ENCODE results near the gene OTOA. TPM values are rescaled to one million over a fixed set of nuclear protein-coding genes. Genes with fewer than 3 reads are reported as not detected.

OTOA gene
- total RNA-seq, 1 donor from 2014 or later = 0.08 TPM

DNA sequence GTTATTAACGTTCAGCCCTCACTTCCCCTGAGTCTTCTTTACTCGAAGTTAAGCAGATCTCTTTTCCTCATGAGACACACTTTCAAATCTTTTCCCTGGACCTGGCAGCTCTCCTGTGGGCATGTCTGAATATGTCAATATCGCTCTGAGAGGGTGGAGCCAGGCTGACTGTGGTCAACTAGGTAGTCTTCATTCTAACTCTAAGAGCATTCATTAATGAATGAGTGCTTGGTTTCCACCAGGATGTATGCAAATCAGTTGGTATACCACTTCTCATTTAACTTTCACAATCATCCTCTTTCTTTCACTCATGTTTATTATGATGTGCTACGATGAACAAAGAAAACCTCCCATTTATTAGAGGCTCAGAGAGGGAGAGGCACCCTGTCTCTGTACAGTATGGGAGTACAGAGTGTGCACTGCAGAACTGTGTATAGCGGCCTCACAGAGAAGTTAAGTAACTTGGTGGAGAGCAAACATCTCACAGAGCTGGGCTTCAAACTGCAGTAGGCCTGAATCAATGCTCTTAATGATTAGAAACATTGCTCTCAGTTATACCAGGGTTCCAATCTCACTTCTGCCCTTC, 39.9 kb downstream of the OTOA start:
- Mint-ChIP-seq H3K4me3 (ENCODE audit: unreplicated experiment) (no peak overlapping the region), H3K36me3 (ENCODE audit: unreplicated experiment) (no peaks in the 10 kb centered on the region), H3K27me3 (ENCODE audit: unreplicated experiment) (peaks cover 15% of the 10 kb centered on the region), H3K4me1 (ENCODE audit: unreplicated experiment) (no peaks in the 10 kb centered on the region), H3K27ac (ENCODE audit: unreplicated experiment) (no peak overlapping the region), H3K9me3 (ENCODE audit: unreplicated experiment) (no peaks in the 10 kb centered on the region)
- DNase-seq (ENCODE audit: extremely low spot score, unreplicated experiment) = no peak
- TF ChIP-seq, protein P1, sequence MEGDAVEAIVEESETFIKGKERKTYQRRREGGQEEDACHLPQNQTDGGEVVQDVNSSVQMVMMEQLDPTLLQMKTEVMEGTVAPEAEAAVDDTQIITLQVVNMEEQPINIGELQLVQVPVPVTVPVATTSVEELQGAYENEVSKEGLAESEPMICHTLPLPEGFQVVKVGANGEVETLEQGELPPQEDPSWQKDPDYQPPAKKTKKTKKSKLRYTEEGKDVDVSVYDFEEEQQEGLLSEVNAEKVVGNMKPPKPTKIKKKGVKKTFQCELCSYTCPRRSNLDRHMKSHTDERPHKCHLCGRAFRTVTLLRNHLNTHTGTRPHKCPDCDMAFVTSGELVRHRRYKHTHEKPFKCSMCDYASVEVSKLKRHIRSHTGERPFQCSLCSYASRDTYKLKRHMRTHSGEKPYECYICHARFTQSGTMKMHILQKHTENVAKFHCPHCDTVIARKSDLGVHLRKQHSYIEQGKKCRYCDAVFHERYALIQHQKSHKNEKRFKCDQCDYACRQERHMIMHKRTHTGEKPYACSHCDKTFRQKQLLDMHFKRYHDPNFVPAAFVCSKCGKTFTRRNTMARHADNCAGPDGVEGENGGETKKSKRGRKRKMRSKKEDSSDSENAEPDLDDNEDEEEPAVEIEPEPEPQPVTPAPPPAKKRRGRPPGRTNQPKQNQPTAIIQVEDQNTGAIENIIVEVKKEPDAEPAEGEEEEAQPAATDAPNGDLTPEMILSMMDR (IDR thresholded peaks at IDR 0.05) = no peak

DNA sequence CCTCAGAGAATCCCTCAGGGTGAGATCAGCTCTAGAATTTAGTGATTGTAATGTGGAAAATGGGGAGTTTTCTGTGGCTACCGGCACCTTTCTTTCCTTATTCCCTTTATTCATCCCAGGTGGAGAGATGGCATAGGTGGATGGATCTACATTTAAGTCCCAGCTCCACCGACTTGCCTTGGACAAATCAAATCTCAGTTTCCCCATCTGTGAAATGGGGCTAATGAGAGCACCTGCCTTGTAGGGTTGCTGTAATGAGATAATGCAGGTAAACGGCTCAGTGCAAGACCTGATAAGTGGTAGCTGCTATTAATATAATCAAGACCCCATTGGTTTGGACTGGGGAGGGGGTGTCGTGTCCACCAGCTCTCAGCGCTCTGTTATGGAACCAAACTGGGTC, 40.5 kb downstream of the OTOA start:
- H3K4me3 Mint-ChIP-seq (ENCODE audit: unreplicated experiment) = no peak overlapping the region
- H3K27ac Mint-ChIP-seq (ENCODE audit: unreplicated experiment) = no peak overlapping the region
- H3K36me3 Mint-ChIP-seq (ENCODE audit: unreplicated experiment) = no peaks in the 10 kb centered on the region
- no peaks in the 10 kb centered on the region for H3K9me3 Mint-ChIP-seq (ENCODE audit: unreplicated experiment)
- TF ChIP-seq, protein P1 (IDR thresholded peaks at IDR 0.05) = no peak
- no peaks in the 10 kb centered on the region for H3K4me1 Mint-ChIP-seq (ENCODE audit: unreplicated experiment)
- peaks cover 15% of the 10 kb centered on the region for H3K27me3 Mint-ChIP-seq (ENCODE audit: unreplicated experiment)
- DNase-seq (ENCODE audit: extremely low spot score, unreplicated experiment) = no peak

DNA sequence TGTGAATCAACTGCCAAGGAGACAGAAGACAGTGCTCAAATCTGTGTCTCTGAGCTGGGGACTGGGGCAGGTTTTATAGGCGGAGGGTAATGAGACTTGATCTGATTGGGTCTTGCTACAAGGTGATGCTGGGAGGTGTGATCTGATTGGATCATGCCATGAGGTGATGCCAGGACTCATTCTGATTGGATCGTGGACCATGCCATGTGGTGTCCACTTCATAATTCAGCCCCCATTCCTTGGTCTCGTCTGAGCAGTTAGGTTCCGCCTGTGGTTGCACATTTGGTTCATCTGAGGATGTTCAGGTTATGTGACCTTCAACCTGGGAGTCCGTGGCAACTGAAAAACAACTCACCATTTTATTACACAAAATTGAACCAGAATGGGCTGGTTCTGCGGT, 41.0 kb downstream of the OTOA start:
- TF ChIP-seq, protein P1 (IDR thresholded peaks at IDR 0.05) = no peak
- no peaks in the 10 kb centered on the region for H3K9me3 Mint-ChIP-seq (ENCODE audit: unreplicated experiment)
- H3K36me3 Mint-ChIP-seq (ENCODE audit: unreplicated experiment) = no peaks in the 10 kb centered on the region
- H3K27me3 Mint-ChIP-seq (ENCODE audit: unreplicated experiment) = peaks cover 15% of the 10 kb centered on the region
- H3K4me3 Mint-ChIP-seq (ENCODE audit: unreplicated experiment) = no peak overlapping the region
- DNase-seq (ENCODE audit: extremely low spot score, unreplicated experiment) = no peak
- no peak overlapping the region for H3K27ac Mint-ChIP-seq (ENCODE audit: unreplicated experiment)
- no peaks in the 10 kb centered on the region for H3K4me1 Mint-ChIP-seq (ENCODE audit: unreplicated experiment)

DNA sequence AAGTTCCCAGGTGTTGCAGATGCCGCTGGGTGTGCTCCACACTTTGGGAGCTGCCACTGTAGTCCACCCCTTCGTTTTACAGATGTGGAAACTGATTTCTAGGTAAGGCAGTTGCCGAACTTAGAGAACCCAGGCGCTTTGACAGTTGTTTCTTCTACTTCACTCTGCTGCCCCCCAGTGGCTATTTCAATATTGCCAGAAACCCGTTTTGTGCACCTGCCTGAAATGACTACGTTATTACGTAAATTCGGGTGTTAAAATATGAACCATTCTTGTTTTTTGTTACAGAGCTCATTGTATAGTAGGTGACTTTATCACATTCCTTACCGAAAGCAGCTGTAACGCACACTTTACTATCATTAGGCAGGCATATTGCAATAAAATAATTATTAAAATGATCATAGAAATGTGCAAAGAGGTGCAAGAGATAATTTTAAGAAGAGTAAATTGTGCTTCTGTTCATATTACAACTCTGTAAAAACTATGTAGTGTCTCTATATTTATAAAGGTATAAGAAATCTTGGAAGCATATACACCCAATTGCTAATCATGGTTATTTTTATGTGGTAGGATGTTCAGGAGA, 44.9 kb downstream of the OTOA start:
- no peaks in the 10 kb centered on the region for H3K9me3 Mint-ChIP-seq (ENCODE audit: unreplicated experiment)
- H3K27ac Mint-ChIP-seq (ENCODE audit: unreplicated experiment) = no peak overlapping the region
- no peak overlapping the region for H3K4me3 Mint-ChIP-seq (ENCODE audit: unreplicated experiment)
- peaks cover 12% of the 10 kb centered on the region for H3K27me3 Mint-ChIP-seq (ENCODE audit: unreplicated experiment)
- H3K36me3 Mint-ChIP-seq (ENCODE audit: unreplicated experiment) = no peaks in the 10 kb centered on the region
- no peaks in the 10 kb centered on the region for H3K4me1 Mint-ChIP-seq (ENCODE audit: unreplicated experiment)
- DNase-seq (ENCODE audit: extremely low spot score, unreplicated experiment) = no peak
- TF ChIP-seq, protein P1 (IDR thresholded peaks at IDR 0.05) = peak; percentile 89

DNA sequence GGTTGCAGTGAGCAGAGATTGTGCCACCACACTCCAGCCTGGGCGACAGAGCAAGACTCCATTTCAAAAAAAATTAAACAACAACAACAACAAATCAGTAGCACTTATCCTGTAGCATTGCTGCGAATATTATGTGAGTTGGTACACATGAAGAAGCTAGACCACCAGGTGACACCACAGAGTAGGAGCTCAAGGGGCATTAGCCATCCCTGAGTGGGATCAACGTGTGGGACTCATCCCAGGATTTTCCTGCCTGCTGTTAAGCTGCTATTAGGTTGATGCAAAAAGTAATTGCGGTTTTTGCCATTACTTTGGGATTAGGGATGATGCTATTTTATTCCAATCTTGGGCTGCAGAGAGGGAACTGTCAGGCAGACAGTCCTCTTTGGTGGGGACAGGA, 47.2 kb downstream of the OTOA start:
- H3K27ac Mint-ChIP-seq (ENCODE audit: unreplicated experiment) = no peak overlapping the region
- no peaks in the 10 kb centered on the region for H3K9me3 Mint-ChIP-seq (ENCODE audit: unreplicated experiment)
- no peaks in the 10 kb centered on the region for H3K36me3 Mint-ChIP-seq (ENCODE audit: unreplicated experiment)
- TF ChIP-seq, protein P1 (IDR thresholded peaks at IDR 0.05) = no peak
- no peak overlapping the region for H3K4me3 Mint-ChIP-seq (ENCODE audit: unreplicated experiment)
- no peaks in the 10 kb centered on the region for H3K4me1 Mint-ChIP-seq (ENCODE audit: unreplicated experiment)
- no peak for DNase-seq (ENCODE audit: extremely low spot score, unreplicated experiment)
- H3K27me3 Mint-ChIP-seq (ENCODE audit: unreplicated experiment) = peaks cover 6% of the 10 kb centered on the region
